EH (cell line): ENCODE measurements around the gene LIPK.
A peak's percentile ranks its signal among the peaks of the same experiment; 100 is the strongest.
"Not testable (repeated sequence)": the region's sequence is repeated elsewhere in the genome, so short reads cannot be mapped to it uniquely, and the experiment has no call there.

ENCODE experiments used
- DNase-seq: peaks from one replicate; pipeline ENCODE4 v3.0.0-alpha.2; 2015; ENCODE audit warnings: low read depth

LIPK gene

GRCh38 chr10:88705958-88706357, at the start of gene LIPK:
Gene LIPK, plus strand, starts transcription at chr10:88706249. Its CDS starts 18,295 bp downstream, at chr10:88724544.
- no peak for DNase-seq

GRCh38 chr10:88657901-88658300, 48.1 kb upstream of the LIPK start:
- peak; percentile 75 for DNase-seq

GRCh38 chr10:88659725-88660597, 46.1 kb upstream of the LIPK start:
- peak; percentile 52 for DNase-seq

- DNase-seq, result no peak
Observed at GRCh38 chr10:88660598-88660884, 45.5 kb upstream of the LIPK start.

- DNase-seq, result peak; percentile 47
Observed at GRCh38 chr10:88661018-88661417, 45.0 kb upstream of the LIPK start.

GRCh38 chr10:88661577-88661976, 44.5 kb upstream of the LIPK start:
- DNase-seq, result no peak

GRCh38 chr10:88663153-88663552, 42.9 kb upstream of the LIPK start:
- not testable (repeated sequence) for DNase-seq

- no peak for DNase-seq
Observed at GRCh38 chr10:88664142-88664541, 41.9 kb upstream of the LIPK start, which contains the start of gene LIPF. Gene LIPF, plus strand, starts transcription at chr10:88664442. Its CDS starts 2,856 bp downstream, at chr10:88667298.

- no peak for DNase-seq
Observed at GRCh38 chr10:88668465-88668864, 37.6 kb upstream of the LIPK start.

- no peak for DNase-seq
Observed at GRCh38 chr10:88670497-88670896, 35.6 kb upstream of the LIPK start.

- DNase-seq, result peak; percentile 18
Observed at GRCh38 chr10:88672041-88672440, 34.0 kb upstream of the LIPK start.

- no peak for DNase-seq
Observed at GRCh38 chr10:88676283-88677060, 29.6 kb upstream of the LIPK start.

- no peak for DNase-seq
Observed at GRCh38 chr10:88680958-88681357, 25.1 kb upstream of the LIPK start.

- no peak for DNase-seq
Observed at GRCh38 chr10:88682491-88682890, 23.6 kb upstream of the LIPK start.

GRCh38 chr10:88687853-88688467, 18.1 kb upstream of the LIPK start:
- peak; percentile 40 for DNase-seq

GRCh38 chr10:88689366-88689765, 16.7 kb upstream of the LIPK start:
- no peak for DNase-seq

- DNase-seq, result no peak
Observed at GRCh38 chr10:88693392-88694020, 12.5 kb upstream of the LIPK start.

- no peak for DNase-seq
Observed at GRCh38 chr10:88702848-88703597, 3.0 kb upstream of the LIPK start.

- peak; percentile 73 for DNase-seq
Observed at GRCh38 chr10:88707429-88708155, 1.5 kb downstream of the LIPK start.

- DNase-seq, result not testable (repeated sequence)
Observed at GRCh38 chr10:88709361-88709760, 3.3 kb downstream of the LIPK start.

- no peak for DNase-seq
Observed at GRCh38 chr10:88715517-88715916, 9.5 kb downstream of the LIPK start.
